Endothelial cell of umbilical vein (primary cell): ENCODE measurements around the gene USP12.

Experiments used
- EZH2 ChIP-seq: IDR thresholded peaks from 2 replicates; pipeline ENCODE4 v1.6.1; 2012; ENCODE audit warnings: borderline replicate concordance, low read depth, mild to moderate bottlenecking, moderate library complexity, low read length, inconsistent platforms; ENCODE audit not compliant: severe bottlenecking
- POLR2A ChIP-seq: IDR thresholded peaks from 2 replicates; pipeline ENCODE4 v1.6.1; 2012; ENCODE audit warnings: low read depth, mild to moderate bottlenecking, control low read depth, low read length
- TF ChIP-seq, protein P1 (sequence below), 2 donors: IDR thresholded peaks; 1 replicate in 1 of 2; 2 replicates in 1 of 2; pipeline ENCODE4 v1.5.1; 2011; ENCODE audit warnings: low read length in 2 of 2, mild to moderate bottlenecking in 2 of 2, moderate library complexity in 2 of 2, control low read depth in 1 of 2, inconsistent platforms in 1 of 2, low read depth in 1 of 2; ENCODE audit not compliant: insufficient read depth in 1 of 2; ENCODE audit errors: extremely low read depth in 1 of 2

DNA sequence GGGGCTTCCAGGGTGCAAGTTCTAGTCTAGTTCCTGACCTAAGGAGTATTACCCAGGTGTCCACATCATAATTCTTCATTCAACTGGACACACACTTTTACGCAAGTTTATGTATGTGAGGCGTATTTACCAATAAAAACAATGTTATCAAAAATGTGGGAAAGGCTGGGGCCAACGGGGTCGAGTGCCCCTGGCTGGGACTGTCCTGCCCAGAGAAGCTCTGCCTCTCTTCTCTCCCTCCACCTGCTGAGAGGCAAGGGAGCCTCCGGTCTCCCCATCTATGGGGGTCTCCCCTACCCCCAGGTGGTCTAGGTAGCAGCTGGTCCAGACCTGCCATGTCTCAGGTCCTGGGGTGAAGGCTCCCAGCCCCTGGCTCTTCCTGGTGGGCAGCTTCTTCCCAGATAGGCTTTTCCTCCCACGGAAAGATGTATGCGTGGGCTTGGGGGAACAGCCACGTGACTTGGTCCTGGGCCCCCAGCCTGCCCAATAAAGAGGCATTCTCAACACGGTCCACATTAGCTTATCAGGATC, 132.4 kb downstream of the USP12 start:
- TF ChIP-seq, protein P1, sequence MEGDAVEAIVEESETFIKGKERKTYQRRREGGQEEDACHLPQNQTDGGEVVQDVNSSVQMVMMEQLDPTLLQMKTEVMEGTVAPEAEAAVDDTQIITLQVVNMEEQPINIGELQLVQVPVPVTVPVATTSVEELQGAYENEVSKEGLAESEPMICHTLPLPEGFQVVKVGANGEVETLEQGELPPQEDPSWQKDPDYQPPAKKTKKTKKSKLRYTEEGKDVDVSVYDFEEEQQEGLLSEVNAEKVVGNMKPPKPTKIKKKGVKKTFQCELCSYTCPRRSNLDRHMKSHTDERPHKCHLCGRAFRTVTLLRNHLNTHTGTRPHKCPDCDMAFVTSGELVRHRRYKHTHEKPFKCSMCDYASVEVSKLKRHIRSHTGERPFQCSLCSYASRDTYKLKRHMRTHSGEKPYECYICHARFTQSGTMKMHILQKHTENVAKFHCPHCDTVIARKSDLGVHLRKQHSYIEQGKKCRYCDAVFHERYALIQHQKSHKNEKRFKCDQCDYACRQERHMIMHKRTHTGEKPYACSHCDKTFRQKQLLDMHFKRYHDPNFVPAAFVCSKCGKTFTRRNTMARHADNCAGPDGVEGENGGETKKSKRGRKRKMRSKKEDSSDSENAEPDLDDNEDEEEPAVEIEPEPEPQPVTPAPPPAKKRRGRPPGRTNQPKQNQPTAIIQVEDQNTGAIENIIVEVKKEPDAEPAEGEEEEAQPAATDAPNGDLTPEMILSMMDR (IDR thresholded peaks at IDR 0.05; ENCODE audit: extremely low read depth in 1 of 2, insufficient read depth in 1 of 2, low read depth in 1 of 2, low read length in 2 of 2) = no peak
- TF ChIP-seq POLR2A = no peak
- no peak for TF ChIP-seq EZH2
